HepG2 (cell line): Measurements from ENCODE around the gene DMKN. TPM values are rescaled to one million over a fixed set of nuclear protein-coding genes. Genes with fewer than 3 reads are reported as not detected.

Source experiments
- ATAC-seq: fragments of 200-7000 bp; cut with Tn5 transposase; 3 replicates; pipeline ENCODE4 v1.9.1; 2020; ENCODE audit warnings: mild to moderate bottlenecking, moderate library complexity
- BruUV-seq: library from RNA; stranded (reverse); fragments of 400-500 nt; replicated peaks from 2 replicates; lab custom pipeline; 2021; lab: Mats Ljungman, UMichigan
- CTCF ChIA-PET: fragments of 300-600 bp; formaldehyde crosslinking; extraction: SDS; loops from one replicate; lab custom pipeline; 2021; ENCODE audit warnings: low total read pairs, inconsistent platforms, low intra/inter-chr PET ratio; lab: Yijun Ruan, JAX
- POLR2A ChIA-PET: fragments of 350-600 bp; sonication (Branson Sonifier 250); formaldehyde crosslinking; loops from one replicate; lab custom pipeline; 2020; ENCODE audit warnings: antibody characterized with exemption, inconsistent platforms; lab: Yijun Ruan, JAX
- DNase-seq: peaks from one replicate; pipeline ENCODE4 v3.0.0-alpha.2; 2015; ENCODE audit warnings: low spot score
- FAIRE-seq: peaks from 3 replicates; lab custom pipeline; 2011; peaks lifted over from hg19 to GRCh38; lab: Jason Lieb, UNC
- H2AFZ ChIP-seq: one replicate; pipeline ENCODE4 v1.6.1; 2011; ENCODE audit warnings: low read length, inconsistent platforms
- H3K27ac ChIP-seq: fragments of 300-600 bp; 3 replicates; pipeline ENCODE4 v1.8.0; 2011; ENCODE audit warnings: mixed run types, mild to moderate bottlenecking, mixed read lengths, low read length, inconsistent platforms; ENCODE audit not compliant: insufficient read depth; ENCODE audit errors: extremely low read length
- H3K27me3 ChIP-seq, 2 experiments: fragments of 200-600 bp in 1 of 2; 2 replicates in 1 of 2; 3 replicates in 1 of 2; pipeline versions ENCODE4 v1.6.0 to v1.8.0; 2011; ENCODE audit warnings: low read length in 2 of 2, mild to moderate bottlenecking in 2 of 2, moderate library complexity in 2 of 2, inconsistent platforms in 1 of 2; ENCODE audit not compliant: insufficient read depth in 2 of 2, control insufficient read depth in 1 of 2
- H3K36me3 ChIP-seq, 2 experiments: fragments of 200-600 bp in 1 of 2; replicated peaks in 1 of 2; 2 replicates in 1 of 2; 3 replicates in 1 of 2; pipeline versions ENCODE4 v1.5.1 to v1.8.0; 2011; ENCODE audit warnings: low read length in 2 of 2, inconsistent platforms in 1 of 2; ENCODE audit not compliant: insufficient read depth in 2 of 2, control insufficient read depth in 1 of 2
- H3K4me1 ChIP-seq: 2 replicates; pipeline ENCODE4 v1.5.1; 2012; ENCODE audit warnings: low read length, inconsistent platforms; ENCODE audit not compliant: insufficient read depth
- H3K4me2 ChIP-seq: 2 replicates; pipeline ENCODE4 v1.6.0; 2011; ENCODE audit warnings: low read depth, low read length, inconsistent platforms
- H3K4me3 ChIP-seq, 3 experiments: fragments of 200-600 bp in 1 of 3; sonication (generic), shearing (Covaris generic) in 1 of 3; replicated peaks in 1 of 3; 2 replicates each; pipeline ENCODE4 v1.5.1; 2011 to 2016; ENCODE audit warnings: low read length in 3 of 3, inconsistent platforms in 2 of 3, low read depth in 2 of 3, mild to moderate bottlenecking in 2 of 3, control low read depth in 1 of 3, mixed read lengths in 1 of 3; ENCODE audit not compliant: insufficient read depth in 1 of 3
- H3K79me2 ChIP-seq: one replicate; pipeline ENCODE4 v1.6.1; 2011; ENCODE audit warnings: low read length, inconsistent platforms; ENCODE audit not compliant: insufficient read depth
- H3K9ac ChIP-seq: 2 replicates; pipeline ENCODE4 v1.6.0; 2011; ENCODE audit warnings: mild to moderate bottlenecking, low read depth, low read length, inconsistent platforms; ENCODE audit not compliant: insufficient read depth
- H3K9me3 ChIP-seq: 2 replicates; pipeline ENCODE4 v1.5.1; 2012; ENCODE audit warnings: mild to moderate bottlenecking, low read length
- H4K20me1 ChIP-seq: 2 replicates; pipeline ENCODE4 v1.6.0; 2011; ENCODE audit warnings: inconsistent platforms, mild to moderate bottlenecking, low read length, moderate library complexity; ENCODE audit not compliant: insufficient read depth
- KDM1A ChIP-seq: IDR thresholded peaks from 2 replicates; pipeline ENCODE4 v1.6.1; 2016; ENCODE audit warnings: missing compliant biosample characterization
- POGZ ChIP-seq: sonication (generic); formaldehyde crosslinking; IDR thresholded peaks from 2 replicates; pipeline ENCODE4 v1.4.0; 2020; ENCODE audit warnings: mild to moderate bottlenecking, missing genetic modification reagents
- RCOR2 ChIP-seq: IDR thresholded peaks from 2 replicates; pipeline ENCODE4 v1.6.1; 2016; ENCODE audit warnings: missing biosample characterization, missing genetic modification reagents
- SMARCE1 ChIP-seq: fragments of 450-650 bp; IDR thresholded peaks from 2 replicates; pipeline ENCODE4 v1.6.1; 2017; ENCODE audit warnings: borderline replicate concordance
- TSC22D2 ChIP-seq: sonication (generic); formaldehyde crosslinking; IDR thresholded peaks from 2 replicates; pipeline ENCODE4 v1.5.1; 2020; ENCODE audit warnings: missing genetic modification reagents, mild to moderate bottlenecking, borderline replicate concordance
- ZNF33A ChIP-seq: sonication (generic); formaldehyde crosslinking; IDR thresholded peaks from 2 replicates; pipeline ENCODE4 v1.5.1; 2020; ENCODE audit warnings: missing genetic modification reagents, mild to moderate bottlenecking, moderate library complexity, borderline replicate concordance
- ZNF343 ChIP-seq: sonication (generic); formaldehyde crosslinking; IDR thresholded peaks from 2 replicates; pipeline ENCODE4 v1.4.0; 2020; ENCODE audit warnings: mild to moderate bottlenecking, missing genetic modification reagents
- ZNF530 ChIP-seq: sonication (generic); formaldehyde crosslinking; IDR thresholded peaks from 2 replicates; pipeline ENCODE4 v1.5.0; 2020; ENCODE audit warnings: low read depth, mild to moderate bottlenecking, missing genetic modification reagents
- ZNF768 ChIP-seq: sonication (generic); formaldehyde crosslinking; IDR thresholded peaks from 2 replicates; pipeline ENCODE4 v1.4.0; 2020; ENCODE audit warnings: missing genetic modification reagents
- WGBS: methylation state at CpG from one replicate; pipeline ENCODE4 v1.1.6; 2017; ENCODE audit warnings: low lambda C conversion rate; 5-methylcytosine and 5-hydroxymethylcytosine counted together
- in situ Hi-C: cut with HindIII; loops from 2 replicates; pipeline ENCODE4 v1.10.0; 2017; ENCODE audit warnings: low pct_unique_long_range_greater_than_20kb; ENCODE audit not compliant: extremely low pct_ligation_motif_present
- intact Hi-C: fragments of 100-400 bp; cut with micrococcal nuclease; formaldehyde crosslinking; loops from one replicate; pipeline ENCODE4 v1.10.0; 2022; ENCODE audit not compliant: unreplicated experiment
- polyA plus RNA-seq, 8 experiments: library from polyadenylated mRNA; depleted of rRNA in 3 of 8; stranded (reverse) in 7 of 8; unstranded in 1 of 8; fragments of >200 nt; fragmentation: Illumina TruSeq in 4 of 8; extraction: Trizol in 4 of 8; gene quantifications; 2 replicates each; pipeline versions ENCODE4 v1.2.1 to v1.2.3, GENCODE V29; 2011 to 2016; ENCODE audit warnings: low read depth in 4 of 8, missing spikeins in 1 of 8, mixed read lengths in 1 of 8; ENCODE audit not compliant: insufficient read depth in 1 of 8
- total RNA-seq, 5 experiments: library from RNA; depleted of rRNA; stranded (reverse); fragments of >200 nt; fragmentation: Illumina TruSeq; extraction: Trizol; gene quantifications; 2 replicates each; pipeline ENCODE4 v1.2.3, GENCODE V29; 2016; ENCODE audit warnings: low read depth in 1 of 5
- TF ChIP-seq, protein P1 (sequence below): sonication (generic); formaldehyde crosslinking; IDR thresholded peaks from 2 replicates; pipeline ENCODE4 v1.4.0; 2020; ENCODE audit warnings: missing genetic modification reagents
- TF ChIP-seq, protein P2 (sequence below): sonication (generic); formaldehyde crosslinking; IDR thresholded peaks from 2 replicates; pipeline ENCODE4 v1.8.1; 2023; ENCODE audit warnings: missing genetic modification reagents, inconsistent platforms, borderline replicate concordance
- TF ChIP-seq, protein P3 (sequence below): IDR thresholded peaks from 2 replicates; pipeline ENCODE4 v1.6.1; 2016; ENCODE audit warnings: missing genetic modification reagents, missing compliant biosample characterization
- TF ChIP-seq, protein P4 (sequence below): IDR thresholded peaks from 2 replicates; pipeline ENCODE4 v1.6.1; 2016; ENCODE audit warnings: low read depth, borderline replicate concordance
- TF ChIP-seq, protein P5 (sequence below): fragments of 450-650 bp; IDR thresholded peaks from 2 replicates; pipeline ENCODE4 v1.6.1; 2016

Gene DMKN
- total and polyA plus RNA-seq, 2 of the 13 experiments (the other 11 are each of a cell fraction or from before 2014, with no cell fraction given) = 50.8 to 57.1 TPM

DNA sequence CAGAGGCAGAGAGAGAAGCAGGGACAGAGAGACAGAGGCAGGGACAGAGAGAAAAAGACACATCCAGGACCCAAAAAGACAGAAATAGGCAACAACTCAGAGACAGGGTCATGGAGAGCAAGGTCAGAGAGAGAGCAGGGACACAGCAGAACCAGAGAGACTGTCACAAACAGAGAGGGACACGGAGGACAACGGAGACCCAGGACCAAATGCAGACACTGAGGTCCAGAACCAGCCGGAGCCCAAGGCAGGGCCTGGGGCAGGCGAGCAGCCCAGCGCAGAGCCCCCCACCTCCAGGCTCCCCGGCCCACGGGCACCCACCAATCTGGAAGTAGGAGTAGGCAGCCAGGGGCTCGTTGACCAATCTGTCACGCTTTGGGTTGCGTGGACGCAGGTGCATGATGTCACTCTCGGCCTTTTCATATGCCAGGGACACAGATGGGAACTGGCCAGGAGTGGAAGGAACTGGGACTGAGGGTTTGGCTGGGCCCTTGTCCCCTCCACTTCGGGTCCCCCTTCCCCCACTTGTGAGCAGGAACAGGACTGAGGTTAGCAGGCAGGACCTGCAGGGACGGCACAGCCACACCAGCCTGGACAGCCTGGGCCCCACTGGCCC, 40.0 kb upstream of the DMKN start:
- Histone ChIP-seq H2AFZ (no peak overlapping the region), H3K4me3 (no peak overlapping the region), H3K9me3 (no peaks in the 10 kb centered on the region), H3K79me2 (no peaks in the 10 kb centered on the region), H3K4me1 (peaks cover 48% of the 10 kb centered on the region), H3K4me2 (no peak overlapping the region), H3K27me3 (peaks cover 0 to 25% of the 10 kb centered on the region in 2 experiments; a peak in 1 of 5 replicates), H3K9ac (no peak overlapping the region; the same call in 1 of the 2 replicates), H3K36me3 (no peaks in the 10 kb centered on the region), H4K20me1 (no peaks in the 10 kb centered on the region), H3K27ac (no peak overlapping the region)
- intact Hi-C loops (loop anchor here (10.0 kb wide), 2 partner anchors 61 to 91 kb away; partner anchors contain the start of genes COX6B1, ETV2 and HAUS5), in situ Hi-C loops (no loop called here)
- DNase-seq (no peak), ATAC-seq (no peak), FAIRE-seq (no peak)
- BruUV-seq = no TSS peak
- ChIA-PET POLR2A (no interaction called here), CTCF (no interaction called here)
- WGBS = 50% methylated on average over 8 of the region's 14 CpGs
- TF ChIP-seq POGZ = no peak
- TF ChIP-seq, protein P1, sequence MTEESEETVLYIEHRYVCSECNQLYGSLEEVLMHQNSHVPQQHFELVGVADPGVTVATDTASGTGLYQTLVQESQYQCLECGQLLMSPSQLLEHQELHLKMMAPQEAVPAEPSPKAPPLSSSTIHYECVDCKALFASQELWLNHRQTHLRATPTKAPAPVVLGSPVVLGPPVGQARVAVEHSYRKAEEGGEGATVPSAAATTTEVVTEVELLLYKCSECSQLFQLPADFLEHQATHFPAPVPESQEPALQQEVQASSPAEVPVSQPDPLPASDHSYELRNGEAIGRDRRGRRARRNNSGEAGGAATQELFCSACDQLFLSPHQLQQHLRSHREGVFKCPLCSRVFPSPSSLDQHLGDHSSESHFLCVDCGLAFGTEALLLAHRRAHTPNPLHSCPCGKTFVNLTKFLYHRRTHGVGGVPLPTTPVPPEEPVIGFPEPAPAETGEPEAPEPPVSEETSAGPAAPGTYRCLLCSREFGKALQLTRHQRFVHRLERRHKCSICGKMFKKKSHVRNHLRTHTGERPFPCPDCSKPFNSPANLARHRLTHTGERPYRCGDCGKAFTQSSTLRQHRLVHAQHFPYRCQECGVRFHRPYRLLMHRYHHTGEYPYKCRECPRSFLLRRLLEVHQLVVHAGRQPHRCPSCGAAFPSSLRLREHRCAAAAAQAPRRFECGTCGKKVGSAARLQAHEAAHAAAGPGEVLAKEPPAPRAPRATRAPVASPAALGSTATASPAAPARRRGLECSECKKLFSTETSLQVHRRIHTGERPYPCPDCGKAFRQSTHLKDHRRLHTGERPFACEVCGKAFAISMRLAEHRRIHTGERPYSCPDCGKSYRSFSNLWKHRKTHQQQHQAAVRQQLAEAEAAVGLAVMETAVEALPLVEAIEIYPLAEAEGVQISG (CRISPR knock-in tag) = 0 out of 2 replicates have a peak, but pooled peaks have one; percentile 7
- TF ChIP-seq, protein P2, sequence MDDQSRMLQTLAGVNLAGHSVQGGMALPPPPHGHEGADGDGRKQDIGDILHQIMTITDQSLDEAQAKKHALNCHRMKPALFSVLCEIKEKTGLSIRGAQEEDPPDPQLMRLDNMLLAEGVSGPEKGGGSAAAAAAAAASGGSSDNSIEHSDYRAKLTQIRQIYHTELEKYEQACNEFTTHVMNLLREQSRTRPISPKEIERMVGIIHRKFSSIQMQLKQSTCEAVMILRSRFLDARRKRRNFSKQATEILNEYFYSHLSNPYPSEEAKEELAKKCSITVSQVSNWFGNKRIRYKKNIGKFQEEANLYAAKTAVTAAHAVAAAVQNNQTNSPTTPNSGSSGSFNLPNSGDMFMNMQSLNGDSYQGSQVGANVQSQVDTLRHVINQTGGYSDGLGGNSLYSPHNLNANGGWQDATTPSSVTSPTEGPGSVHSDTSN (CRISPR knock-in tag) = no peak
- no peak for TF ChIP-seq SMARCE1
- TF ChIP-seq ZNF33A = no peak
- peak; percentile 34; the same call in 1 of the 2 replicates for TF ChIP-seq ZNF768 (CRISPR knock-in tag)
- TF ChIP-seq TSC22D2 (CRISPR knock-in tag) = no peak
- TF ChIP-seq, protein P3, sequence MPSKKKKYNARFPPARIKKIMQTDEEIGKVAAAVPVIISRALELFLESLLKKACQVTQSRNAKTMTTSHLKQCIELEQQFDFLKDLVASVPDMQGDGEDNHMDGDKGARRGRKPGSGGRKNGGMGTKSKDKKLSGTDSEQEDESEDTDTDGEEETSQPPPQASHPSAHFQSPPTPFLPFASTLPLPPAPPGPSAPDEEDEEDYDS = no peak
- TF ChIP-seq, protein P4, sequence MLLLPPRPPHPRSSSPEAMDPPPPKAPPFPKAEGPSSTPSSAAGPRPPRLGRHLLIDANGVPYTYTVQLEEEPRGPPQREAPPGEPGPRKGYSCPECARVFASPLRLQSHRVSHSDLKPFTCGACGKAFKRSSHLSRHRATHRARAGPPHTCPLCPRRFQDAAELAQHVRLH (CRISPR knock-in tag) = no peak
- no peak for TF ChIP-seq ZNF530 (CRISPR knock-in tag)
- TF ChIP-seq ZNF343 (CRISPR knock-in tag) = 0 out of 2 replicates have a peak, but pooled peaks have one; percentile 27
- TF ChIP-seq RCOR2 = no peak
- TF ChIP-seq, protein P5, sequence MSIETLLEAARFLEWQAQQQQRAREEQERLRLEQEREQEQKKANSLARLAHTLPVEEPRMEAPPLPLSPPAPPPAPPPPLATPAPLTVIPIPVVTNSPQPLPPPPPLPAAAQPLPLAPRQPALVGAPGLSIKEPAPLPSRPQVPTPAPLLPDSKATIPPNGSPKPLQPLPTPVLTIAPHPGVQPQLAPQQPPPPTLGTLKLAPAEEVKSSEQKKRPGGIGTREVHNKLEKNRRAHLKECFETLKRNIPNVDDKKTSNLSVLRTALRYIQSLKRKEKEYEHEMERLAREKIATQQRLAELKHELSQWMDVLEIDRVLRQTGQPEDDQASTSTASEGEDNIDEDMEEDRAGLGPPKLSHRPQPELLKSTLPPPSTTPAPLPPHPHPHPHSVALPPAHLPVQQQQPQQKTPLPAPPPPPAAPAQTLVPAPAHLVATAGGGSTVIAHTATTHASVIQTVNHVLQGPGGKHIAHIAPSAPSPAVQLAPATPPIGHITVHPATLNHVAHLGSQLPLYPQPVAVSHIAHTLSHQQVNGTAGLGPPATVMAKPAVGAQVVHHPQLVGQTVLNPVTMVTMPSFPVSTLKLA = no peak
- TF ChIP-seq KDM1A = no peak
